ENCODE results near the gene NEDD4.
"Not testable (repeated sequence)": the region's sequence is repeated elsewhere in the genome, so short reads cannot be mapped to it uniquely, and the experiment has no call there.

Gene NEDD4

GRCh38 chr15:55879181-55879580 lies 114.2 kb downstream of the NEDD4 start:
- DNase-seq: no peak

GRCh38 chr15:55873024-55873720 lies 120.2 kb downstream of the NEDD4 start:
- no peak for DNase-seq

GRCh38 chr15:55872471-55872870 lies 120.9 kb downstream of the NEDD4 start:
- no peak for DNase-seq

- DNase-seq: no peak
These were observed 123.8 kb downstream of the NEDD4 start for GRCh38 chr15:55869660-55870059.

GRCh38 chr15:55868707-55869106 lies 124.7 kb downstream of the NEDD4 start:
- DNase-seq: no peak

GRCh38 chr15:55868291-55868690 lies 125.1 kb downstream of the NEDD4 start:
- DNase-seq: not testable (repeated sequence)

- no peak for DNase-seq
These were observed 129.5 kb downstream of the NEDD4 start for GRCh38 chr15:55863911-55864310.

- no peak for DNase-seq
These were observed 132.3 kb downstream of the NEDD4 start for GRCh38 chr15:55861115-55861514.

GRCh38 chr15:55860468-55860867 lies 132.9 kb downstream of the NEDD4 start:
- DNase-seq: no peak

GRCh38 chr15:55859681-55860080 lies 133.7 kb downstream of the NEDD4 start:
- DNase-seq: no peak

- DNase-seq: no peak
These were observed 134.8 kb downstream of the NEDD4 start for GRCh38 chr15:55858661-55859060.

GRCh38 chr15:55856506-55857164 lies 136.8 kb downstream of the NEDD4 start:
- no peak for DNase-seq

GRCh38 chr15:55853134-55853533 lies 140.3 kb downstream of the NEDD4 start:
- DNase-seq: no peak

- no peak for DNase-seq
These were observed 147.2 kb downstream of the NEDD4 start for GRCh38 chr15:55846116-55846707.

GRCh38 chr15:55842897-55843296 lies 150.5 kb downstream of the NEDD4 start:
- not testable (repeated sequence) for DNase-seq

- no peak for DNase-seq
These were observed 157.5 kb downstream of the NEDD4 start for GRCh38 chr15:55835866-55836265.

- DNase-seq: no peak
These were observed 159.1 kb downstream of the NEDD4 start for GRCh38 chr15:55834331-55834730.

GRCh38 chr15:55829826-55830225 lies 163.6 kb downstream of the NEDD4 start:
- no peak for DNase-seq

- DNase-seq: no peak
These were observed 165.5 kb downstream of the NEDD4 start for GRCh38 chr15:55827955-55828354.

GRCh38 chr15:55827204-55827603 lies 166.2 kb downstream of the NEDD4 start:
- DNase-seq: no peak

GRCh38 chr15:55824857-55825613 lies 168.4 kb downstream of the NEDD4 start:
- no peak for DNase-seq

- DNase-seq: no peak
These were observed 169.6 kb downstream of the NEDD4 start for GRCh38 chr15:55823699-55824340.

GRCh38 chr15:55823191-55823670 lies 170.2 kb downstream of the NEDD4 start:
- no peak for DNase-seq

All from DMS153 (cell line).